Epithelial cell of esophagus (primary cell): ENCODE measurements around the gene TAF10.
A peak's percentile ranks its signal among the peaks of the same experiment; 100 is the strongest.

ENCODE experiments used
- DNase-seq: peaks from one replicate; pipeline ENCODE4 v3.0.0; 2010; ENCODE audit warnings: low read depth
- H3K4me3 ChIP-seq: 2 replicates; pipeline ENCODE4 v1.5.1; 2011; ENCODE audit warnings: mild to moderate bottlenecking, low read length, control low read depth
- TF ChIP-seq, protein P1 (sequence below): IDR thresholded peaks from 2 replicates; pipeline ENCODE4 v1.5.1; 2011; ENCODE audit warnings: low read depth, mild to moderate bottlenecking, low read length, control low read depth, inconsistent platforms; ENCODE audit not compliant: insufficient read depth; ENCODE audit errors: missing control alignments

The TAF10 gene

DNA sequence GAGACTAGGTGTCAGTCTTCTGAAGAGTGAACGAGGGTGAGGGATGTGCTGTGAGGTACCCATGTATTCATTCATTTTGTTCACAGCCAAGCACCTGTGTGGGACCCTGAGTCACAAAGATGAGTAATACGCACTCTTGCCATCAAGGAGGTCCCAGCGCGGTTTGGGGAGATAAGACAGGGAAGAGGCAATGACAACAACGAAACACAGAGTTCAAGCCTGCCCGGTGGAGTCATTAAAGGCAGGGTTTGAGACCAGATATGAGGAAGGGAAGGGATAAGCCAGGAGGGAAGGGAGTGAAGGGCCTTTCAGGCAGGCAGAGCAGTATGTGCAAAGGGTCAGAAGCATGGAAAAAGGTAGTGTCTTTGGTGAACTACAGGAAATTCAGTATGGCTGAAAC is 39.0 kb upstream of the TAF10 start:
- TF ChIP-seq, protein P1, sequence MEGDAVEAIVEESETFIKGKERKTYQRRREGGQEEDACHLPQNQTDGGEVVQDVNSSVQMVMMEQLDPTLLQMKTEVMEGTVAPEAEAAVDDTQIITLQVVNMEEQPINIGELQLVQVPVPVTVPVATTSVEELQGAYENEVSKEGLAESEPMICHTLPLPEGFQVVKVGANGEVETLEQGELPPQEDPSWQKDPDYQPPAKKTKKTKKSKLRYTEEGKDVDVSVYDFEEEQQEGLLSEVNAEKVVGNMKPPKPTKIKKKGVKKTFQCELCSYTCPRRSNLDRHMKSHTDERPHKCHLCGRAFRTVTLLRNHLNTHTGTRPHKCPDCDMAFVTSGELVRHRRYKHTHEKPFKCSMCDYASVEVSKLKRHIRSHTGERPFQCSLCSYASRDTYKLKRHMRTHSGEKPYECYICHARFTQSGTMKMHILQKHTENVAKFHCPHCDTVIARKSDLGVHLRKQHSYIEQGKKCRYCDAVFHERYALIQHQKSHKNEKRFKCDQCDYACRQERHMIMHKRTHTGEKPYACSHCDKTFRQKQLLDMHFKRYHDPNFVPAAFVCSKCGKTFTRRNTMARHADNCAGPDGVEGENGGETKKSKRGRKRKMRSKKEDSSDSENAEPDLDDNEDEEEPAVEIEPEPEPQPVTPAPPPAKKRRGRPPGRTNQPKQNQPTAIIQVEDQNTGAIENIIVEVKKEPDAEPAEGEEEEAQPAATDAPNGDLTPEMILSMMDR: no peak
- no peak overlapping the region for H3K4me3 ChIP-seq
- peak; percentile 5 for DNase-seq

DNA sequence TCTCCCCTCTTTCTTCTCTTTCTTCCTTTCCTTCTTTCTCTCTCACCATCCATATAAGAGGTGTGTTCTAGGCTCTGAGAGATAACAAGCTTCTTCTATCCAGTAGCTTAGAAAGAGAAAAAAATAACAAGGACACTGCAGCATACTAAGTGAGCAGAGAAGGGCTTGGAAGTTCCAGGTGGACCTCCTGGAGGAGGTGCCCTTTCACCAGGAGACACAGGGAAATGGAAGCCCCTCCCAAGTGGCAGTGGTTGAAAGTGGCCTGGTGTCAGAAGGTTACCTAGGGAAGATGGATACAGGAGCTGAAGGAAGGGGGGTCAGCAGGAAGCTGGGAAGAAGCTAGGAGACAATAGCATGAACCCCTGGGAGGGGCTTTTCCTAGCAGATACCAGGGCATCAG is 38.1 kb upstream of the TAF10 start:
- DNase-seq: no peak
- no peak overlapping the region for H3K4me3 ChIP-seq
- TF ChIP-seq, protein P1: no peak

DNA sequence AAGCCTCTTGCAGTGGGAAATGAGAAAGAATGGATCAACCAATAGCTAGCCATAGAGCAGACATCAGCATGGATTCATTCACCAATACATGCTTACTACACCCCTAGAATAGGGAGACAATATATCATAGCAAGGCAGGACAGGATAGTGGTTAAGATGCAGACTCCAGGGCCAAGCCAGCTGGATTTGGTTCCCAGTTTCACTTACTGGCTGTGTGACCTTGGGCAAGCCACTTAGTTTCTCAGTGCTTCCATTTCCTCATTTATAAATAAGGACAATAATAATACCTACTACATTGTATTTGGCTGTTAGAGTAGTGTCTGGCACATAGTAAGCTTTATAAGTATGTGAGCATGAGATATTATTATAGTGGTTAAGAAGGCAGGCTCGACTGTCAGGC is 36.5 kb upstream of the TAF10 start:
- H3K4me3 ChIP-seq: no peak overlapping the region
- DNase-seq: no peak
- TF ChIP-seq, protein P1: no peak

DNA sequence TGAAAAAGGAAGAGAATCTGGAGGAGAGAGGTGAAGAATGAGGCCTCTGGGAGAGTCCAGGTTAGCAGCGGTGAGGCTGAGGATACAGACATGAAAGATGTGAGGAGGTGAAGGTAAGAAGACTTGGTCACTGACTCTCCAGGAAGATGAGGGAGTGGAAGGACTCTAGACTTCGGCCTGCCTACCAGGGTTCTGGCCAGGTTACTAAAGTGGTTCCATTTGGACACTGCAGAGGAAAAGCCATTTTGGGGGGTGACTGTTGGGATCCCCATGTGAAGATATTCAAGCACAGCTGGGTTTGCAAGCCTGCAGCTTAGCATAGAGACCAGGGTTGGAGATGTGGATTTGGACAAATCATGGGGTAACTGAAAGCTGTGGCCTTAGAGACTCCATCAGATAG is 35.8 kb upstream of the TAF10 start:
- TF ChIP-seq, protein P1: no peak

DNA sequence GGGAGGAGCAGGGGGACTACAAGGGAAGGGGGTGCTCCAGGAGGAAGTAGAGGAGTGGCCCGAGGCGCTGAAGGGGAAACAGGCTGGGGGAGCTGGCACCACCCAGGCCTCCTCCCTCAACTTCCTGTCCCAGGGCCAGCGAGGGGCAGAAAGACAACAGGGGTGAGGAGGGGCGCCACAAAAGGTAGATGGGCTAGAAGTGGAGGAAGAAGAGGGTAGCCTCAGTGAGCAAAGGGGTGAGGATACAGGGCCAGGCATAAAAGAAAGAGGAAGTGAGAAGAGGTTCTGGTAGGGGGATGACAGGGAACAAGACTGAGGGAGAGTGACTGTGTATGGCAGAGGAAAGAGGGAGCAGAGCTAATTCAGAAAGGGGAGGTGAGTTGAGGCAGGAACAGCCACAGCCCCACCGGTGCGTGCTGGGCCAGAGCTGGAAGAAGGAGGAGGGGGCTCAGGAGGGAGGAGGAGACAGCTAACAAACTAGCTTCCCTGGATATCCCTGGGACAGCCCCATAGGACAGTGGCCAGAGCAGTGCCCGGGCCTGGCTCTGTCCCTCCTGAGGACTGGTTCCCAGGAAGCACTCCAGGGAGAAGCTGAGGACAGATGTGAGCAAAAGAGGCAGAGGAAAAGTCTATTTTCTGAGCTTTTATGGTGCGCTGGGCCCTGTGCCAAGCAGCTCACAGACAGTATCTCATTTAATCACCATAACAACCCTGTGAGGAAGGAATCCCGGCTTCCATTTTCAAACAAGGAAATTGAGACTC is 35.1 kb upstream of the TAF10 start:
- no peak overlapping the region for H3K4me3 ChIP-seq

More for the DNA sequence above, 35.8 kb upstream of the TAF10 start:
- no peak overlapping the region for H3K4me3 ChIP-seq
- no peak for DNase-seq

DNA sequence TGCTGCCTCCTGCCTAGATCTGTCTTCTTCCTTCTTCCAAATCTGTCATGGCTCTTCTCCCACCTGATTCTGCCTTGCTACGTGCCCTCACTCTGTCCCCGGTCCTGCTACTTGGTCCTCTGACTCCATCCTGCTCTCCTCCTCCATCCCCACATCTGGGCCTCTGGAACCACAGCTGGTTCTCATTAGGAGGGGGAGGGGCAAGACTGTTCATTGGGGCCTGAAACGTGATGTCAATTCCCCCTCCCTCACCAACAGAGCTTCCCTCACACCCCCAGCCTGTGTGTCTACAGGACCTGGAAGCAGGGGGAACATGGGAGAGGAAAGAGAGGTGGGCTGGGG is 34.5 kb upstream of the TAF10 start:
- no peak for DNase-seq
- no peak overlapping the region for H3K4me3 ChIP-seq
- TF ChIP-seq, protein P1: no peak

More for the DNA sequence above, 35.1 kb upstream of the TAF10 start:
- TF ChIP-seq, protein P1: no peak
- DNase-seq: no peak

DNA sequence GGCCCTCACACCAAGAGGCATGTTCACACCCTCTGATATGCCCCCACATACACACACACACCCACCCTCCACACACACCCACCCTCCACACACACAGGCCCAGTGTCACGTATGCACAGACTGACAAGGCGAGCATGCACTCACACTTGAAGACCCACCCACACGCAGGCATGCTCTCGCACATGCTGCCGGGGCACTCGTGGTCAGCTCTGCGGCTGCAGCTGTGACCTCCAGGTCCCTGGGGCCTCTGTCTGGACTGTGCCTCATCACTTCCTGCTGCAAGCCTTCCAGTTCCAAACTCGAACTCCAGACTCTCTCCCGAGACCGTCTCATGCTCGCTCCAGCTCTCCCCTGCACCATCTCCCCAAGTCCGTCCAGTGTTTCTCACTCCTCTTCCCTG is 34.1 kb upstream of the TAF10 start:
- H3K4me3 ChIP-seq: no peak overlapping the region
- no peak for DNase-seq

More for the DNA sequence above, 34.1 kb upstream of the TAF10 start:
- TF ChIP-seq, protein P1: no peak
